ENCODE results near the gene TINAG.

Gene TINAG

DNA sequence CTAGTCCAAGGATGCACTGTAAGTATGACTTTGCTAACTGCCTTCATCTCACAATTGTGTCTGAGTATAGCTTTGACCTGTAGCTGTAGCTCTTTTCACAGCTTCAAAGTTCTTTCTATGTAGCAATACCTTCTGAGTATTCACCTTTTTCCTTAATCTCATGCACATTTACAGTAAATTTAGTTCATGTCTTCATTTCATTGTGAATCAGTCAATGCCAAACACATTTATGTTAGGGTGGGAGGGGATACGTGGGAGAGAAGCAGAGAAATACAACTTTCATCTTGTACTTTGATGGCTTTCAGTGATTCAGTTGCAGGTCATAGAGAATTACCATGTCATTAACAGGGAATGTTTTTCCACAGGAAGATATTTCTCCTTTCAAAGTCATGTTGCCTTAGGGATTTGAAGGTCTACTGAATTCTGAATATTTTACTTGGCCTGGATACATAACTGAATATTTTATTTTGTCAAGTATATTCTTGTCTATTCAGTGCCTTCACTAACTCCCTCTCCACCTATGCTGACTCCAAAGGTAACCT is 119.2 kb downstream of the TINAG start:
- DNase-seq (ENCODE audit: low spot score), result no peak

DNA sequence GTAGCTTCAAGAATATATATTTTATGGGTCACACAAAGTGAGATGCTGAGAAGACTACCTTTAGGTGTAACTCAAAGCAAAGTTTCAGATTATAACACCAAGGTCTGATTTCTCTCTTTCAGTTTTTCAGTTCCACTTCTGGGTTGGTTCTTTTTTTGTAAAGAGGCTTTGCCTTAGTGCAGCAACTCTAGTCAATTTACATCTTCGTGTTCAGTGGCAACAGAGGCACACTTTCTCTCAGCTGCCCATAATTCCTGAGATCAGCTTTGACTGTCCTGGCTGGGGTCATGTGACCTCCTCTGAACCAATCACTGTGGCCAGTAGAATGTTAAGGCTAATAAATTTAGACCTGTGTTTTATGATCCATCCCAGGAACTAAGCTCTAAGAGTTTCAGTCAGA is 120.2 kb downstream of the TINAG start:
- DNase-seq (ENCODE audit: low spot score), result no peak

- no peak for DNase-seq (ENCODE audit: low spot score)
These were observed 123.2 kb downstream of the TINAG start for GRCh38 chr6:54431466-54431865.
